AG10803 (cell line): ENCODE results near the gene SAMD15.
A peak's percentile ranks its signal among the peaks of the same experiment; 100 is the strongest.
"Not testable (repeated sequence)": the region's sequence is repeated elsewhere in the genome, so short reads cannot be mapped to it uniquely, and the experiment has no call there.

Source experiments
- DNase-seq: peaks from one replicate; pipeline ENCODE4 v3.0.0; 2010; ENCODE audit warnings: low read depth
- H3K4me3 ChIP-seq: 2 replicates; pipeline ENCODE4 v1.5.1; 2011; ENCODE audit warnings: mild to moderate bottlenecking, low read length, control low read depth
- CTCF ChIP-seq: conservative IDR thresholded peaks from 2 replicates; pipeline ENCODE4 v1.5.1; 2011; ENCODE audit warnings: mild to moderate bottlenecking, low read length, control low read depth, inconsistent platforms

The SAMD15 gene

GRCh38 chr14:77406086-77406485 is 28.9 kb downstream of the SAMD15 start:
- no peak for TF ChIP-seq CTCF
- H3K4me3 ChIP-seq, result no peak overlapping the region
- no peak for DNase-seq

- no peak overlapping the region for H3K4me3 ChIP-seq
- DNase-seq, result no peak
- TF ChIP-seq CTCF, result no peak
Measured at GRCh38 chr14:77406718-77407117, 29.5 kb downstream of the SAMD15 start.

GRCh38 chr14:77407158-77407557 is 30.0 kb downstream of the SAMD15 start:
- TF ChIP-seq CTCF, result no peak
- H3K4me3 ChIP-seq, result no peak overlapping the region
- no peak for DNase-seq

GRCh38 chr14:77409131-77409533 is 32.0 kb downstream of the SAMD15 start:
- no peak overlapping the region for H3K4me3 ChIP-seq
- no peak; the same call in 1 of the 2 replicates for TF ChIP-seq CTCF
- no peak for DNase-seq

GRCh38 chr14:77415403-77416030 is 38.3 kb downstream of the SAMD15 start:
- not testable (repeated sequence) for DNase-seq, H3K4me3 ChIP-seq

GRCh38 chr14:77416098-77416497 is 38.9 kb downstream of the SAMD15 start:
- not testable (repeated sequence) for DNase-seq, H3K4me3 ChIP-seq

GRCh38 chr14:77416836-77417235 is 39.7 kb downstream of the SAMD15 start:
- no peak overlapping the region for H3K4me3 ChIP-seq
- no peak for TF ChIP-seq CTCF

GRCh38 chr14:77421201-77421600 is 44.0 kb downstream of the SAMD15 start:
- DNase-seq, result peak; percentile 39
- no peak for TF ChIP-seq CTCF
- H3K4me3 ChIP-seq, result no peak overlapping the region

More at GRCh38 chr14:77416836-77417235, 39.7 kb downstream of the SAMD15 start:
- no peak for DNase-seq
